Stimulated activated CD8-positive, alpha-beta memory T cell treated with anti-CD3 and anti-CD28 coated beads, Interleukin-4, amount 100 ng/mL, for 24 hours (primary cell): ENCODE measurements around the gene EBLN2.

Source experiments
- DNase-seq: peaks from one replicate; pipeline ENCODE4 v3.0.0-alpha.2; 2020; ENCODE audit warnings: low read depth

The EBLN2 gene

GRCh38 chr3:73107676-73108187, 46.3 kb downstream of the EBLN2 start:
- no peak for DNase-seq

GRCh38 chr3:73108750-73109149, 47.3 kb downstream of the EBLN2 start:
- DNase-seq, result no peak

DNA sequence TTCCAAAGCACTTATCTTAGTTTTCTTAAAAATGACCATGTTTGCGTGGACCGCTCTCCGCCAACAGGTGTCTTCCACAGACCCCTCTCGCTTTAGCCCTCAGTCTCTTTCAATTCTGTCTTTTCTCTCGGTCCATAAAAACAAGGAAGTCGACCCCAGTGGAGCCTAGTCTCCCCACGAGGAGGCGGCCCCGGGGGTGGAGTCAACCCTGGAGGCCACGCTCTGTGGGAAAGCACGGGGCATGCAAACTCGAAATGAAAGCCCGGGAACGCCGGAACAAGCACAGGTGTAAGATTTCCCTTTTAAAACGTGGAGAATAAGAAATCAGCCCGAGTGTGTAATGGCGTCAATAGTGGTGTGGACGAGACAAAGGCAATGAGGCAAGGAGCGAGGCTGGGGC, 49.1 kb downstream of the EBLN2 start:
- DNase-seq, result no peak
